Cerebellar cortex (tissue), 1 donor: ENCODE results near the gene CHCHD3.

Source experiments
- DNase-seq: peaks from one replicate; pipeline ENCODE4 v3.0.0-alpha.2; 2015; ENCODE audit warnings: low spot score

Gene CHCHD3

GRCh38 chr7:133081599-133082389 lies at the start of gene CHCHD3:
Gene CHCHD3 (minus strand): TSS chr7:133082090. CDS start chr7:133081937, 153 bp downstream.
- peak; percentile 99 for DNase-seq

- no peak for DNase-seq
Observed at GRCh38 chr7:133130166-133130565, 48.3 kb upstream of the CHCHD3 start.

GRCh38 chr7:133126422-133126821 lies 44.5 kb upstream of the CHCHD3 start:
- DNase-seq: no peak

GRCh38 chr7:133124974-133125373 lies 43.1 kb upstream of the CHCHD3 start:
- no peak for DNase-seq

- DNase-seq: no peak
Observed at GRCh38 chr7:133121175-133121844, 39.4 kb upstream of the CHCHD3 start.

- no peak for DNase-seq
Observed at GRCh38 chr7:133119067-133119466, 37.2 kb upstream of the CHCHD3 start.

- DNase-seq: peak; percentile 13
Observed at GRCh38 chr7:133118261-133118660, 36.4 kb upstream of the CHCHD3 start.

GRCh38 chr7:133117452-133117851 lies 35.6 kb upstream of the CHCHD3 start:
- peak; percentile 94 for DNase-seq

- DNase-seq: no peak
Observed at GRCh38 chr7:133115596-133115995, 33.7 kb upstream of the CHCHD3 start.

- DNase-seq: no peak
Observed at GRCh38 chr7:133114519-133114918, 32.6 kb upstream of the CHCHD3 start.

GRCh38 chr7:133112976-133113375 lies 31.1 kb upstream of the CHCHD3 start:
- DNase-seq: no peak

- no peak for DNase-seq
Observed at GRCh38 chr7:133112335-133112734, 30.4 kb upstream of the CHCHD3 start.

GRCh38 chr7:133110312-133110711 lies 28.4 kb upstream of the CHCHD3 start:
- DNase-seq: no peak

GRCh38 chr7:133109816-133110215 lies 27.9 kb upstream of the CHCHD3 start:
- DNase-seq: no peak

GRCh38 chr7:133108023-133108422 lies 26.1 kb upstream of the CHCHD3 start:
- DNase-seq: no peak

- no peak for DNase-seq
Observed at GRCh38 chr7:133102276-133103060, 20.6 kb upstream of the CHCHD3 start.

GRCh38 chr7:133099633-133100286 lies 17.9 kb upstream of the CHCHD3 start:
- no peak for DNase-seq

- DNase-seq: no peak
Observed at GRCh38 chr7:133095119-133095671, 13.3 kb upstream of the CHCHD3 start.

GRCh38 chr7:133091943-133092464 lies 10.1 kb upstream of the CHCHD3 start:
- no peak for DNase-seq

- no peak for DNase-seq
Observed at GRCh38 chr7:133082390-133082766, 488 bp upstream of the CHCHD3 start.

GRCh38 chr7:133081119-133081598 lies 731 bp downstream of the CHCHD3 start:
- no peak for DNase-seq
